Brain microvascular endothelial cell (primary cell): ENCODE measurements around the gene KLHL36.

ENCODE experiments used
- DNase-seq: peaks from one replicate; pipeline ENCODE4 v3.0.0-alpha.2; 2020
- H3K27ac ChIP-seq: fragments of 250-450 bp; sonication (Bioruptor Pico); 2 replicates; pipeline ENCODE4 v1.5.1; 2020; ENCODE audit warnings: mild to moderate bottlenecking, moderate library complexity
- H3K27me3 ChIP-seq: fragments of 250-450 bp; sonication (Bioruptor Pico); replicated peaks from 2 replicates; pipeline ENCODE4 v1.5.1; 2020; ENCODE audit warnings: mild to moderate bottlenecking
- H3K36me3 ChIP-seq: fragments of 250-450 bp; sonication (Bioruptor Pico); replicated peaks from 2 replicates; pipeline ENCODE4 v1.5.1; 2020; ENCODE audit warnings: mild to moderate bottlenecking
- H3K4me3 ChIP-seq: 2 replicates; pipeline ENCODE4 v1.5.1; 2011; ENCODE audit warnings: low read depth, mild to moderate bottlenecking, control low read depth, low read length, moderate library complexity
- in situ Hi-C: cut with HindIII; loops from 2 replicates; pipeline ENCODE4 v1.10.0; 2017; ENCODE audit warnings: low sequenced_read_pairs, low pct_ligation_motif_present
- TF ChIP-seq, protein P1 (sequence below): IDR thresholded peaks from 2 replicates; pipeline ENCODE4 v1.5.1; 2011; ENCODE audit warnings: low read depth, mild to moderate bottlenecking, moderate library complexity, low read length, control low read depth, inconsistent platforms; ENCODE audit errors: missing control alignments

The KLHL36 gene

DNA sequence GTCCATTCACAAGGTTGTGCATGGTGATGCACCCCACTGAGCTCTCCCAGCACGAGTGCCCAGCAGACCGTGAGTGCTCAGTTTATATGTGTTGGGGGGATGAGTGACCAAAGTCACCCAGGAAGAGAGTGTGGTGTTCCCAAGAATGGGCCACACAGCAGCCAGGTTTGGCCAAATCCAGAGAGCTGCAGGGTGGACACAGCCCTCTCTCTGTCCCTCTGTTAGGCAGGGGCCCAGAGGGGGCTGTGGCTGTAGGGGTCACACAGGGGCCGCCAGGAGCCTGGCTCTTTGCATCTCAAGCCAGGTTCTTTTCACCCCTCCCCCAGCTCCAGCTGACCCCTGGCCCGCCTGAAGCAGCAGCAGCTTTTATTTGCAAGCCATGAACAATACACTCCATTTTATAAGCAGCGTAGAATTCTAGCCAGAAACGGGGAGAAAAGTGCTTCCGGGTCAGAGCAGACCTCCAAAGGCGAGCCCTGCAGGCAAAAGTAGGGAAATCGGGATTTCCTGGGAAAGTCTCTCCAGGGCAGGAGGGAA is 43.8 kb upstream of the KLHL36 start:
- DNase-seq = no peak
- no peaks in the 10 kb centered on the region for H3K27me3 ChIP-seq
- H3K27ac ChIP-seq = no peak overlapping the region
- H3K36me3 ChIP-seq = peaks cover 39% of the 10 kb centered on the region
- in situ Hi-C loops = loop anchor here (25.0 kb wide), 1 partner anchor 133 kb away; no protein-coding TSS in a partner anchor
- TF ChIP-seq, protein P1, sequence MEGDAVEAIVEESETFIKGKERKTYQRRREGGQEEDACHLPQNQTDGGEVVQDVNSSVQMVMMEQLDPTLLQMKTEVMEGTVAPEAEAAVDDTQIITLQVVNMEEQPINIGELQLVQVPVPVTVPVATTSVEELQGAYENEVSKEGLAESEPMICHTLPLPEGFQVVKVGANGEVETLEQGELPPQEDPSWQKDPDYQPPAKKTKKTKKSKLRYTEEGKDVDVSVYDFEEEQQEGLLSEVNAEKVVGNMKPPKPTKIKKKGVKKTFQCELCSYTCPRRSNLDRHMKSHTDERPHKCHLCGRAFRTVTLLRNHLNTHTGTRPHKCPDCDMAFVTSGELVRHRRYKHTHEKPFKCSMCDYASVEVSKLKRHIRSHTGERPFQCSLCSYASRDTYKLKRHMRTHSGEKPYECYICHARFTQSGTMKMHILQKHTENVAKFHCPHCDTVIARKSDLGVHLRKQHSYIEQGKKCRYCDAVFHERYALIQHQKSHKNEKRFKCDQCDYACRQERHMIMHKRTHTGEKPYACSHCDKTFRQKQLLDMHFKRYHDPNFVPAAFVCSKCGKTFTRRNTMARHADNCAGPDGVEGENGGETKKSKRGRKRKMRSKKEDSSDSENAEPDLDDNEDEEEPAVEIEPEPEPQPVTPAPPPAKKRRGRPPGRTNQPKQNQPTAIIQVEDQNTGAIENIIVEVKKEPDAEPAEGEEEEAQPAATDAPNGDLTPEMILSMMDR = no peak
- no peak overlapping the region for H3K4me3 ChIP-seq

DNA sequence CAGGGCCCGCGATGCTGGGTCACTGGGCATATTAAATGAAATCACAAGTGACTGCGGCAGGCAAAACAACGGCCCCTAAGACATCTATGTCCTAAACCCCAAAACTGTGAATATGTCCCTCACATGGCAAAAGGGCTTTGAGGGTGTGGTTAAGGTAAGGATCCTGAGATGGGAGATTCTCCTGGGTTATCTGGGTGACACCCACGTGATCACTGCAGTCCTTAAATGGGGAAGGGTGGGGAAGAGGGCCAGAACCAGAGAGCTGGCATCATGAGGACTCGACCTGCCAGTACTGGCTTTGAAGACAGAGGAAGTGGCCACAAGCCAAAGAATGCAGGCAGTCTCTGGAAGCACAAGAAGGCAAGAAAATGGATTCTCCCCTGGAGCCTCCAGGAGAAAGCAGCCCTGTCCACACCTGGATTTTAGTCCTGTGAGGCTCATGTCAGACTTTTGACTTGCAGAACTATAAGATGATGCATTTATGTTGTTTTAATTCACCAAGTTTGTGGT is 42.9 kb upstream of the KLHL36 start:
- no peak overlapping the region for H3K4me3 ChIP-seq
- H3K27ac ChIP-seq = no peak overlapping the region
- H3K36me3 ChIP-seq = peaks cover 46% of the 10 kb centered on the region
- in situ Hi-C loops = loop anchor here (25.0 kb wide), 1 partner anchor 132 kb away; no protein-coding TSS in a partner anchor
- TF ChIP-seq, protein P1 = no peak
- no peak for DNase-seq
- no peaks in the 10 kb centered on the region for H3K27me3 ChIP-seq

DNA sequence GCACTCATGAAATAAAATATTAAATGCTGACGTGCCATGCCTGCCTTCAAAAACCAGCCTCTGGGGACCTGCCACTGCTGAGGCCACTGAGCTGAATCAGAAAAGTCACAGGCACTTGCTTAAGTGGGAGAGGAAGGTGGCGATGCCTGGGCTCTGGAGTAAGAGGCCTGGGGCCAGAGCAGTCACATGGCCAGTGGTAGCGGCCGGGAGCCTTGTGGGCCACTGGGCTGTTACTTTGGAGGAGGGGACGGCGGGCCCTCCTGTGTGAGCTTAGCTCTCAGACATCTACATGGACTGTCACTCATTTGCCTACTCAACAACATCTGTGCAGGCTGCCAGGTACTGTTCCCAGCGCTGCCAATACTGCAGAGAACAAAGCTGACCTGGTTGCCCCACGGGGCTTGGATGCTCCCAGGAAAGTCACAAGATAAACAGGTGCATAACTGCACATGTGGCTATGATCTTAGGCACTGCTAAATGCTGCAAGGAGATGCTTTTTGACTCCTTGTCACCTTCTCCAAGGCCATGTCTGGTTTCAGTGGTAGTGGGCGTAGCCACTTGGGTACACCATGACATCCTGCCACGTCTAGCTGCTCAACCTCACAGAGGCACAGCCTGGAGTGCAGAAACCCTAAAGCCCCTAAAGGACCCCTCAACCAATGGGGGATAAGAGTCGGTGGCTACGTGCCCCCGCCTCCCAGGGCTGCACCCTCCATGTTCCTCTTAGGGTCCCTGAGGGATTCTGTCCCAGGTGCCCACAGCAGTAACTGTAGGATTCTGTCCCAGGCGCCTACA is 42.0 kb upstream of the KLHL36 start:
- TF ChIP-seq, protein P1 = no peak
- Histone ChIP-seq H3K27ac (no peak overlapping the region), H3K27me3 (no peaks in the 10 kb centered on the region), H3K36me3 (peaks cover 48% of the 10 kb centered on the region), H3K4me3 (no peak overlapping the region)
- in situ Hi-C loops = loop anchor here (25.0 kb wide), 1 partner anchor 131 kb away; no protein-coding TSS in a partner anchor
- DNase-seq = no peak

DNA sequence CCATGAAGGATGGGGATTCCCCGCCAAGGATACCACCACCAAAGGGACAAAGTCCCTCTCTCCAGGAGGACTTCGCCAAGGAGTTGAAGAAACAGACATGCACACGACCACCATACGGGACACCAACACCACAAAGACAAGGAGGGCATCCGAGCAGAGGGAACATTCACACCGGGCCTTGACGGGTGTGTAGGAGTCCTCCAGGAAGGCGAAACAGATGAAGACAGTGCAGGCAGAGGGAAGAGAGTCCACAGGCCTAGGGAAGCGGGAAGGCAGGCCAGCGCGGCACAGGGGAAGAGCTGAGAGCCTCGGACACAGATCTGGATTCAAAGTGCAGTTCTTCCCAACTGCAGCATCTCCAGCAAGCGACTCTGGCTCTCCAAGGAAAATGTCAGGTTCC is 41.2 kb upstream of the KLHL36 start:
- H3K36me3 ChIP-seq = peaks cover 50% of the 10 kb centered on the region
- DNase-seq = no peak
- H3K27ac ChIP-seq = no peak overlapping the region
- TF ChIP-seq, protein P1 = no peak
- H3K4me3 ChIP-seq = no peak overlapping the region
- in situ Hi-C loops = loop anchor here (25.0 kb wide), 1 partner anchor 130 kb away; no protein-coding TSS in a partner anchor
- no peaks in the 10 kb centered on the region for H3K27me3 ChIP-seq

DNA sequence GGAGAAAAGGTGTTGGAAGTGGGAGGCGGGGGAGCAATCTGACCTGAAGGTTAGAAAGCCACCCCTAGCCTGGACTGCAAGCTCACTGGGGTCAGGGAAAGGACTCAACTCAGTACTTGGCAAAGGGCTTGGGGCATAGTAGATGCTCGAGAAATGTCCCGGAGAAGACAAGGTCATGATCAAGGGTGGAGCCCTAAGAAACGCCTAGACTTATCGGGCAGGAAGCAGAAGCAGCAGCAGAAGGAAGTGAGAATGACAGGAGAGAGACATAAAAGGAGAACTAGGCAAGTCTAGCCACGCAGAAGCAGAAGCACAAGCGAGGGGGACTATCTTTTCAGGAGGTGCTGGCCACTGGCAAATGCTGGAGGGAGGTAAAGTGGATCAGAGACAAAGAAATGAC is 40.6 kb upstream of the KLHL36 start:
- no peak for DNase-seq
- no peak overlapping the region for H3K4me3 ChIP-seq
- TF ChIP-seq, protein P1 = no peak
- no peak overlapping the region for H3K27ac ChIP-seq
- H3K36me3 ChIP-seq = peaks cover 50% of the 10 kb centered on the region
- H3K27me3 ChIP-seq = no peaks in the 10 kb centered on the region
- in situ Hi-C loops = loop anchor here (25.0 kb wide), 1 partner anchor 130 kb away; no protein-coding TSS in a partner anchor
